K562 (cell line): Measurements from ENCODE around the gene ATP2A2. TPM values are rescaled to one million over a fixed set of nuclear protein-coding genes. Genes with fewer than 3 reads are reported as not detected.

Experiments used
- ATAC-seq: fragments of 200-7000 bp; cut with Tn5 transposase; 3 replicates; pipeline ENCODE4 v1.9.1; 2020; ENCODE audit warnings: moderate library complexity
- BruUV-seq: library from RNA; stranded (reverse); fragments of 400-500 nt; replicated peaks from 2 replicates; lab custom pipeline; 2021; lab: Mats Ljungman, UMichigan
- CTCF ChIA-PET: fragments of 300-600 bp; formaldehyde crosslinking; extraction: SDS; loops from one replicate; lab custom pipeline; 2021; ENCODE audit warnings: low intra/inter-chr PET ratio; lab: Yijun Ruan, JAX
- POLR2A ChIA-PET: fragments of 300-600, 350-650 bp; sonication (Branson Sonifier 250); formaldehyde crosslinking; extraction: SDS; loops from one replicate; lab custom pipeline; 2021; ENCODE audit warnings: antibody characterized with exemption, inconsistent platforms; lab: Yijun Ruan, JAX
- DNase-seq, 4 experiments: peaks; one replicate each; pipeline versions ENCODE4 v3.0.0 to v3.0.0-alpha.2; 2011 to 2018; ENCODE audit warnings: low spot score in 3 of 4, mixed read lengths in 3 of 4; ENCODE audit errors: extremely low read depth in 1 of 4
- FAIRE-seq: peaks from 2 replicates; lab custom pipeline; 2011; peaks lifted over from hg19 to GRCh38; lab: Jason Lieb, UNC
- H2AFZ ChIP-seq: 2 replicates; pipeline ENCODE4 v1.6.0; 2011; ENCODE audit warnings: low read depth, low read length, control low read depth, inconsistent platforms
- H3K27ac ChIP-seq: fragments of 200-600 bp; 3 replicates; pipeline ENCODE4 v1.8.0; 2011; ENCODE audit warnings: low read depth, mild to moderate bottlenecking, control low read depth, inconsistent platforms, low read length, moderate library complexity, mixed read lengths; ENCODE audit errors: extremely low read depth
- H3K27me3 ChIP-seq, 2 experiments: fragments of 300-600 bp in 1 of 2; 2 replicates in 1 of 2; 3 replicates in 1 of 2; pipeline versions ENCODE4 v1.6.0 to v1.8.0; 2011; ENCODE audit warnings: inconsistent platforms in 2 of 2, low read length in 2 of 2, mild to moderate bottlenecking in 1 of 2, mixed read lengths in 1 of 2, moderate library complexity in 1 of 2; ENCODE audit not compliant: control insufficient read depth in 2 of 2, insufficient read depth in 2 of 2
- H3K36me3 ChIP-seq: fragments of 300-600 bp; 3 replicates; pipeline ENCODE4 v1.8.0; 2011; ENCODE audit warnings: mild to moderate bottlenecking, low read length, inconsistent platforms; ENCODE audit not compliant: control insufficient read depth, insufficient read depth
- H3K4me1 ChIP-seq, 2 experiments: fragments of 200-600 bp in 1 of 2; replicated peaks in 1 of 2; 2 replicates in 1 of 2; 3 replicates in 1 of 2; pipeline versions ENCODE4 v1.5.1 to v1.8.0; 2011; ENCODE audit warnings: inconsistent platforms in 2 of 2, low read length in 2 of 2, mild to moderate bottlenecking in 1 of 2, mixed read lengths in 1 of 2, moderate library complexity in 1 of 2; ENCODE audit not compliant: control insufficient read depth in 2 of 2, insufficient read depth in 2 of 2
- H3K4me2 ChIP-seq: 2 replicates; pipeline ENCODE4 v1.6.1; 2011; ENCODE audit warnings: low read length, control low read depth, inconsistent platforms, mixed read lengths; ENCODE audit not compliant: insufficient read depth
- H3K4me3 ChIP-seq: fragments of 200-600 bp; sonication (generic), shearing (Covaris generic); 2 replicates; pipeline ENCODE4 v1.5.1; 2016; ENCODE audit warnings: control low read depth, inconsistent platforms
- H3K79me2 ChIP-seq: fragments of 200-600 bp; 3 replicates; pipeline ENCODE4 v1.8.0; 2011; ENCODE audit warnings: low read length, inconsistent platforms; ENCODE audit not compliant: control insufficient read depth, insufficient read depth
- H3K9ac ChIP-seq, 2 experiments: 2 replicates each; pipeline versions ENCODE4 v1.6.0 to v1.6.1; 2011; ENCODE audit warnings: low read depth in 2 of 2, low read length in 2 of 2, control low read depth in 1 of 2, inconsistent platforms in 1 of 2, mild to moderate bottlenecking in 1 of 2, mixed read lengths in 1 of 2; ENCODE audit not compliant: insufficient read depth in 1 of 2
- H3K9me1 ChIP-seq: one replicate; pipeline ENCODE4 v1.6.0; 2011; ENCODE audit warnings: inconsistent platforms, mild to moderate bottlenecking, low read length, moderate library complexity; ENCODE audit not compliant: control insufficient read depth, insufficient read depth
- H3K9me3 ChIP-seq: replicated peaks from 2 replicates; pipeline ENCODE4 v1.5.1; 2011; ENCODE audit warnings: low read depth, low read length, inconsistent platforms; ENCODE audit not compliant: control insufficient read depth, insufficient read depth
- H4K20me1 ChIP-seq: replicated peaks from 2 replicates; pipeline ENCODE4 v1.6.1; 2011; ENCODE audit warnings: low read length, inconsistent platforms, mixed read lengths; ENCODE audit not compliant: control insufficient read depth, insufficient read depth
- BCOR ChIP-seq: fragments of 450-650 bp; IDR thresholded peaks from 2 replicates; pipeline ENCODE4 v1.6.1; 2016
- FOXP1 ChIP-seq: sonication (generic); formaldehyde crosslinking; IDR thresholded peaks from 2 replicates; pipeline ENCODE4 v1.8.0; 2022; ENCODE audit warnings: mild to moderate bottlenecking, missing genetic modification reagents
- ZNF121 ChIP-seq: sonication (generic); formaldehyde crosslinking; conservative IDR thresholded peaks from 2 replicates; pipeline ENCODE4 v1.8.0; 2022; ENCODE audit warnings: missing genetic modification reagents
- WGBS: fragments of 100-300 bp; shearing (Covaris generic); methylation state at CpG from one replicate; pipeline ENCODE4 v1.1.6; 2016; ENCODE audit warnings: low coverage, mixed read lengths; ENCODE audit not compliant: insufficient coverage; ENCODE audit errors: missing lambda C conversion rate; 5-methylcytosine and 5-hydroxymethylcytosine counted together
- in situ Hi-C: fragments of 300-500 bp; cut with MboI; formaldehyde crosslinking; loops from 4 replicates; pipeline ENCODE4 v1.15.0; 2018; ENCODE audit warnings: inconsistent platforms, mixed read lengths
- intact Hi-C: fragments of 100-400 bp; cut with micrococcal nuclease; formaldehyde crosslinking; loops from 2 replicates; pipeline ENCODE4 v1.14.2; 2022
- polyA plus RNA-seq, 8 experiments: library from polyadenylated mRNA; depleted of rRNA in 4 of 8; stranded (reverse) in 5 of 8; unstranded in 3 of 8; fragments of >200 nt; fragmentation: Nextera tagmentation in 2 of 8; fragmentation: Illumina TruSeq in 1 of 8; extraction: Ambion mirVana in 2 of 8; extraction: Trizol in 1 of 8; gene quantifications; 2 replicates each; pipeline versions ENCODE4 v1.2.1 to v1.2.3, GENCODE V29; 2011 to 2014; ENCODE audit warnings: inconsistent platforms in 1 of 8, missing spikeins in 1 of 8
- total RNA-seq, 7 experiments: library from RNA; depleted of rRNA in 6 of 7; stranded (reverse); fragments of >200 nt in 6 of 7; fragmentation: Illumina TruSeq in 2 of 7; extraction: Trizol in 2 of 7; gene quantifications; 2 replicates each; pipeline versions ENCODE4 v1.2.1 to v1.2.3, GENCODE V29; 2011 to 2021; ENCODE audit warnings: low replicate concordance in 1 of 7
- TF ChIP-seq, protein P1 (sequence below): fragments of 450-650 bp; formaldehyde crosslinking; IDR thresholded peaks from 2 replicates; pipeline ENCODE4 v1.4.0; 2022; ENCODE audit warnings: mild to moderate bottlenecking, moderate library complexity
- TF ChIP-seq, protein P2 (sequence below): sonication (generic); formaldehyde crosslinking; IDR thresholded peaks from 2 replicates; pipeline ENCODE4 v1.8.0; 2023; ENCODE audit warnings: mild to moderate bottlenecking, missing genetic modification reagents
- TF ChIP-seq, protein P3 (sequence below): sonication (generic); IDR thresholded peaks from 2 replicates; pipeline ENCODE4 v1.6.1; 2016

ATP2A2 gene
- total and polyA plus RNA-seq, 9 of the 15 experiments (the other 6 are each of a cell fraction or from before 2014, with no cell fraction given), result 5.2 to 205 (median 51.6) TPM

DNA sequence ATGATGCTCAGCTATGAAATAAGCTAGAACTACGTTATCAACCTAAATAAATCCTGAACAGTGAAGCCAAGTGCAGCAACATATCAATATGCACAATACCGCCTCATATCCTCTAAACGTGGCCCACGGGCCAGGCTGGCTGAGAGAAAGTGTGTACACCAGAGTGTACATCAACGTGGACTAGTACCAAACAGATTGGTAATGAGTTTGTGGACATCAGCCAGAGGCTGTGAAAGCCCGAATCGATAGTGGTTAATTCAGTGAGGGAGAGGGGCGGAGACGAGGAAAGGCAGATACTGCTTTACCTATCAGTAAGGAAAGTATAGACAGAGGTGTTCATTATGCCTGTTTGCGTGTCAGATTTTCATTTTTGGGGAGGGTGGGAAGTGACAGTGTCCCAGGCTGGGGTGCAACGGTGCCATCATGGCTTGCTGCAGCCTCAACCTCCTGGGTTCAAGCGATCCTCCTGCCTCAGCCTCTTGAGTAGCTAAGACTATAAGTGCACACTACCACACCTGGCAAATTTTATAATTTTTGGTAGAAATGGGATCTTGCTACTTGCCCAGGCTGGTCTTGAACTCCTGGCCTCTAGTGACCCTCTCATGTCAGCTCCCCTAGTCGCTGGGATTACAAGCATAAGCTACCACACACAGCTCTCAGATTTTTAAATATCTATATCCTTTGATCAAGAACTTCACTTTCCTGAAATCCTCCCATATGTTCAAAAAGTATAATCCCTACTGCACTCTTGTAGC, 72.3 kb downstream of the ATP2A2 start:
- H3K27ac ChIP-seq, result peak overlapping the region; percentile 85
- DNase-seq (no peak), FAIRE-seq (peak; percentile 19), ATAC-seq (peak; percentile 6)
- no peaks in the 10 kb centered on the region for H3K79me2 ChIP-seq
- H4K20me1 ChIP-seq, result peaks cover 11% of the 10 kb centered on the region; the same call in 1 of the 2 replicates
- intact Hi-C loops (loop anchor here (10.0 kb wide), 1 partner anchor 249 kb away; no protein-coding TSS in a partner anchor), in situ Hi-C loops (no loop called here)
- peak overlapping the region; percentile 11 to 36; a peak in 3 of 4 replicates for H3K9ac ChIP-seq
- BruUV-seq, result no TSS peak
- CTCF ChIA-PET, result no interaction called here
- peaks cover 26% of the 10 kb centered on the region; the same call in 2 of the 3 replicates for H3K36me3 ChIP-seq
- peak overlapping the region; percentile 66 for H2AFZ ChIP-seq
- H3K4me1 ChIP-seq, result peaks cover 8 to 21% of the 10 kb centered on the region in 2 experiments; a peak in 4 of 5 replicates
- no peak overlapping the region for H3K4me3 ChIP-seq
- POLR2A ChIA-PET, result interaction anchor here (0.6 to 1.7 kb wide), 18 partner anchors 8 to 460 kb away, joined by 3 to 10 read pairs (median 3); partner anchors contain the start of gene ARPC3
- TF ChIP-seq, protein P1, sequence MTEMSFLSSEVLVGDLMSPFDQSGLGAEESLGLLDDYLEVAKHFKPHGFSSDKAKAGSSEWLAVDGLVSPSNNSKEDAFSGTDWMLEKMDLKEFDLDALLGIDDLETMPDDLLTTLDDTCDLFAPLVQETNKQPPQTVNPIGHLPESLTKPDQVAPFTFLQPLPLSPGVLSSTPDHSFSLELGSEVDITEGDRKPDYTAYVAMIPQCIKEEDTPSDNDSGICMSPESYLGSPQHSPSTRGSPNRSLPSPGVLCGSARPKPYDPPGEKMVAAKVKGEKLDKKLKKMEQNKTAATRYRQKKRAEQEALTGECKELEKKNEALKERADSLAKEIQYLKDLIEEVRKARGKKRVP (CRISPR knock-in tag), result no peak
- TF ChIP-seq BCOR (peak; percentile 6; the same call in 1 of the 2 replicates), FOXP1 (CRISPR knock-in tag) (no peak), ZNF121 (CRISPR knock-in tag) (peak; percentile 85)
- TF ChIP-seq, protein P2, sequence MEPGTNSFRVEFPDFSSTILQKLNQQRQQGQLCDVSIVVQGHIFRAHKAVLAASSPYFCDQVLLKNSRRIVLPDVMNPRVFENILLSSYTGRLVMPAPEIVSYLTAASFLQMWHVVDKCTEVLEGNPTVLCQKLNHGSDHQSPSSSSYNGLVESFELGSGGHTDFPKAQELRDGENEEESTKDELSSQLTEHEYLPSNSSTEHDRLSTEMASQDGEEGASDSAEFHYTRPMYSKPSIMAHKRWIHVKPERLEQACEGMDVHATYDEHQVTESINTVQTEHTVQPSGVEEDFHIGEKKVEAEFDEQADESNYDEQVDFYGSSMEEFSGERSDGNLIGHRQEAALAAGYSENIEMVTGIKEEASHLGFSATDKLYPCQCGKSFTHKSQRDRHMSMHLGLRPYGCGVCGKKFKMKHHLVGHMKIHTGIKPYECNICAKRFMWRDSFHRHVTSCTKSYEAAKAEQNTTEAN (CRISPR knock-in tag), result no peak
- TF ChIP-seq, protein P3, sequence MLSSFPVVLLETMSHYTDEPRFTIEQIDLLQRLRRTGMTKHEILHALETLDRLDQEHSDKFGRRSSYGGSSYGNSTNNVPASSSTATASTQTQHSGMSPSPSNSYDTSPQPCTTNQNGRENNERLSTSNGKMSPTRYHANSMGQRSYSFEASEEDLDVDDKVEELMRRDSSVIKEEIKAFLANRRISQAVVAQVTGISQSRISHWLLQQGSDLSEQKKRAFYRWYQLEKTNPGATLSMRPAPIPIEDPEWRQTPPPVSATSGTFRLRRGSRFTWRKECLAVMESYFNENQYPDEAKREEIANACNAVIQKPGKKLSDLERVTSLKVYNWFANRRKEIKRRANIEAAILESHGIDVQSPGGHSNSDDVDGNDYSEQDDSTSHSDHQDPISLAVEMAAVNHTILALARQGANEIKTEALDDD, result peak; percentile 46; the same call in 1 of the 2 replicates
- H3K9me1 ChIP-seq, result no peaks in the 10 kb centered on the region
- H3K9me3 ChIP-seq, result no peaks in the 10 kb centered on the region
- H3K4me2 ChIP-seq, result peak overlapping the region; percentile 50
- 29% methylated on average over 13 of the region's 13 CpGs for WGBS
- no peaks in the 10 kb centered on the region for H3K27me3 ChIP-seq
